Fibroblast of skin of right quadriceps (primary cell): ENCODE data around the gene ADORA2B.
"Not testable (repeated sequence)": the region's sequence is repeated elsewhere in the genome, so short reads cannot be mapped to it uniquely, and the experiment has no call there.

Experiments used
- DNase-seq: peaks from one replicate; pipeline ENCODE4 v3.0.0-alpha.2; 2013

Gene ADORA2B

GRCh38 chr17:15955793-15956541, 11.0 kb downstream of the ADORA2B start:
- DNase-seq, result no peak

- no peak for DNase-seq
Measured at GRCh38 chr17:15957206-15957605, 12.3 kb downstream of the ADORA2B start.

DNA sequence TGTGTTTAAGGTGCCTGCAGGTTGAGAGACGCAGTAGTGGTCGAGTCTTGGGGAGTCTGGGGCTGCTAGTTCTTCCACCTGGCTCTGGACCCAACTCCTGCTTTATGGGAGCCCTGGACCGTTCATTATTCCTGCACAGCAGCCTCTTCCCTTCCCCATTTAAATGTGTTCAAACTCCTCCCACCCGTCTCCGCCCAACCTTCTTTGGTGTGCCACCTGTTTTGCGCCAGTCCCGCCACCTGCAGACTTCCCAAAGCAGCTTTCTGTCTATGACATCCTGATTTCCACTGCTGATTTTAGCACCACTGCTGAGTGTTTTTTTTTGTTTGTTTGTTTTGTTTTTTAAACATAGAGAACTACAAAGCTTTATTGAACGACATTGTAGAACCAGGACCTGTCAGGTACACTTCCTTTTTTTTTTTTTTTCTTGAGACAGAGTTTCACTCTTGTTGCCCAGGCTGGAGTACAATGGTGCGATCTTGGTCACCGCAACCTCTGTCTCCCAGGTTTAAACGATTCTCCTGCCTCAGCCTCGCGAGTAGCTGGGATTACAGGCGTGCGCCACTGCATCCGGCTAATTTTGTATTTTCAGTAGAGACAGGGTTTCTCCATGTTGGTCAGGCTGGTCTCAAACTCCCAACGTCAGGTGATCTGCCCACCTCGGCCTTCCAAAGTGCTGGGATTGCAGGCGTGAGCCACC, 12.8 kb downstream of the ADORA2B start:
- DNase-seq, result no peak

GRCh38 chr17:15958484-15958854, 13.5 kb downstream of the ADORA2B start:
- no peak for DNase-seq

- DNase-seq, result no peak
Measured at GRCh38 chr17:15963670-15964110, 18.8 kb downstream of the ADORA2B start.

- DNase-seq, result no peak
Measured at GRCh38 chr17:15965528-15965927, 20.6 kb downstream of the ADORA2B start.

GRCh38 chr17:15966183-15966878, 21.4 kb downstream of the ADORA2B start:
- no peak for DNase-seq

DNA sequence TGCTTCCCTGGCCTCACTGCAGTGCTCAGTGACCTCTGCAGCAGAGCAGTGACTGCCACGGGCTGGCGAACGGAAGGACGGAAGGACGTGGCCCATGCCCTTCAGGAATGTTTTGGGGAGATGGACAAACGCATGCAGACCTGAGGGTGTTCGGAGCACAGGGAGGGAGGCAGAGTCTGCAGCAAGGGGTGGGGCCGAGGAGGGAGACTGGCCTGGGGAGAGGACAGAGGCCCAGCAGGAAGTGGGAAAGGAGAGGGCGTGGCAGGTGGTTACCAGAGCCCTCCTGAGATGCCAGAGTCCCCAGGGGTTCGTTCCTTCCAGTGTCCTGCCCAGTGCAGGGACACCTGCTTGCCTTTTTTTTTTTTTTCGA, 21.9 kb downstream of the ADORA2B start:
- DNase-seq, result no peak

- DNase-seq, result no peak
Measured at GRCh38 chr17:15967706-15968399, 22.9 kb downstream of the ADORA2B start.

GRCh38 chr17:15969463-15969862, 24.5 kb downstream of the ADORA2B start:
- no peak for DNase-seq

- DNase-seq, result no peak
Measured at GRCh38 chr17:15970500-15970899, 25.6 kb downstream of the ADORA2B start.

DNA sequence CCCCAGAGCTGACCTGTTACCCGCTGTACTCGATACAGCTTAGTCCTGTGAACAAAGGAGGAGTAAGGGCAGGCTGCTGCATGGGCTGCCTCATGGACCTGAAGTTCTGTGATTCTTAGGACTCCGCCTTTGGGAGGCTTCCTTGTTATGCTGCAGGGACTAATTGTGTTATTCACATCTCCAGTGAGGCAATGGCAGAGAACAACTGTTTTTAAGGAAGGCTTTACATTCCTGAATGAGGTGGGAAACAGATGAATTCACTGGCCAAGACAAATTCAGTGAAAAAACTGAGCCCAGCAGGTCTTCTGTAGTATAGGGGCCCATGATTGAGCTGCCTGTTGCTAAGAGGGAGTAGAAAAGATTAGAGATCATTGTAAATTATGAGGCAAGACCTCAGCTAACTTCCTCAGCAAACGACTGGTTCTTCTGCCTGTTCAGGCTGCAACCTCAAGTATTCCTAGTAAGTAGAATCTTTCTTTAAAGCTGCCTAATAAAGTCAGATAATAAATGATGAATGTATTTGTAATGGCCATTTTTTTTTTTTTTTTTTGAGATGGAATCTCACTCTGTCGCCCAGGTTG, 26.3 kb downstream of the ADORA2B start:
- DNase-seq, result no peak

- DNase-seq, result no peak
Measured at GRCh38 chr17:15971882-15972281, 27.0 kb downstream of the ADORA2B start.

- no peak for DNase-seq
Measured at GRCh38 chr17:15972497-15972951, 27.6 kb downstream of the ADORA2B start.

DNA sequence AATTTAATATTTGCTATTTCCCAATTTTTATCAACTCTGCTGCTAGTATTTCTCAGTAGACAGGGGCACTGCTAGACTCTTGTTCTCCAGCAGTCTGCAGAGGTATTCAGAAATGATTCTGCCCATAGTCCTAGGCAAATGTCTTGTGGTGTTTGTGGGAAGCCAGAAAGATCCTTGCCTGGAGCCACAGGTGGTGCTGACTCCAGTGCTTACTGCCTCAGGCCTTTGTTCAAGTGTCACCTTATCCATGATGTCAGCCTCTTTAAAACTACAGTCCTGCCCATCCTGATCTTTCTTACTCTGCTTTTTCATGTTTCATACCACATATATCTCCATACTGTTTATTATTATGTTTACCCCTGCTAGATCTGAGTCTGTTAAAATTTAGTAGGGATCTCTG, 28.1 kb downstream of the ADORA2B start:
- DNase-seq, result no peak

GRCh38 chr17:15973834-15974233, 28.9 kb downstream of the ADORA2B start:
- DNase-seq, result no peak

DNA sequence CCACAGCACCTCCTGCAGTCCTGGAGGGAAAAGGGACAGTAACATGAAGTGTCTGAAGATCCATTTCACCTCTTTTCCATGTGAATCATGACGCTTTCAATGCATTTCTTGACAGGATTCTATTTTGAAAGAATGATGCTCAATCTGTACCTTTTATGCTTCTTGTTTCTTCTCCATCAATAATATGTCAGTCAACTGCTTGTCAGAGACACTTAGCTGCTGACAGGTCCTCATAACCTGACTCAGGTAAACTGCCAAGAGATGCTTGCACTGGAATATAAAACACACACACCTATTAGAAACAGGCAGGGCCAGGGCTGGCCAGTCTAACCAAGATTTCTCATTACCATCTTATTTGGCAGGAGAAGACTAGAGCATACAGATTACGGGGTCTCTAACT, 33.0 kb downstream of the ADORA2B start:
- DNase-seq, result no peak

DNA sequence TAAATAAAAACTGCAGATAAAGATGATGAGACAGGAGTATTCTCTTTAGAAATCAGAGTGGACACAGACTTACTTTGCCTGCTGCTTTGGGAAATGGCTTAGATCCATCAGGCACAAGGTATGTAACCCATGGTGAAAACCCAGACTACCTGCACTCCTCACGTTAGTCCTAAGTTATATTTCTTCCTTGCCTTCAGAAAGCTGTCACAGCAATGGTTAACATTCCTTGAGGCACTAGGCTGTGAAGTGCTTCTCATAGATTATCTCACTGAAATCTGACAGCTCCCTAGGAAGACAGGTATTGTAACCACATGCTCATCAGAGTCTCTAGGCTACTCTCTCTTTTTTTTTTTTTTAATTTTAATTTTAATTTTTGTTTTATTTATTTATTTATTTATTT, 33.7 kb downstream of the ADORA2B start:
- no peak for DNase-seq

DNA sequence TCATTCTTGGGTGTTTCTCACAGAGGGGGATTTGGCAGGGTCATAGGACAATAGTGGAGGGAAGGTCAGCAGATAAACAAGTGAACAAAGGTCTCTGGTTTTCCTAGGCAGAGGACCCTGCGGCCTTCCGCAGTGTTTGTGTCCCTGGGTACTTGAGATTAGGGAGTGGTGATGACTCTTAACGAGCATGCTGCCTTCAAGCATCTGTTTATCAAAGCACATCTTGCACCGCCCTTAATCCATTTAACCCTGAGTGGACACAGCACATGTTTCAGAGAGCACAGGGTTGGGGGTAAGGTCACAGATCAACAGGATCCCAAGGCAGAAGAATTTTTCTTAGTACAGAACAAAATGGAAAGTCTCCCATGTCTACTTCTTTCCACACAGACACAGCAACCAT, 34.1 kb downstream of the ADORA2B start:
- not testable (repeated sequence) for DNase-seq

- DNase-seq, result no peak
Measured at GRCh38 chr17:15981208-15981607, 36.3 kb downstream of the ADORA2B start.

DNA sequence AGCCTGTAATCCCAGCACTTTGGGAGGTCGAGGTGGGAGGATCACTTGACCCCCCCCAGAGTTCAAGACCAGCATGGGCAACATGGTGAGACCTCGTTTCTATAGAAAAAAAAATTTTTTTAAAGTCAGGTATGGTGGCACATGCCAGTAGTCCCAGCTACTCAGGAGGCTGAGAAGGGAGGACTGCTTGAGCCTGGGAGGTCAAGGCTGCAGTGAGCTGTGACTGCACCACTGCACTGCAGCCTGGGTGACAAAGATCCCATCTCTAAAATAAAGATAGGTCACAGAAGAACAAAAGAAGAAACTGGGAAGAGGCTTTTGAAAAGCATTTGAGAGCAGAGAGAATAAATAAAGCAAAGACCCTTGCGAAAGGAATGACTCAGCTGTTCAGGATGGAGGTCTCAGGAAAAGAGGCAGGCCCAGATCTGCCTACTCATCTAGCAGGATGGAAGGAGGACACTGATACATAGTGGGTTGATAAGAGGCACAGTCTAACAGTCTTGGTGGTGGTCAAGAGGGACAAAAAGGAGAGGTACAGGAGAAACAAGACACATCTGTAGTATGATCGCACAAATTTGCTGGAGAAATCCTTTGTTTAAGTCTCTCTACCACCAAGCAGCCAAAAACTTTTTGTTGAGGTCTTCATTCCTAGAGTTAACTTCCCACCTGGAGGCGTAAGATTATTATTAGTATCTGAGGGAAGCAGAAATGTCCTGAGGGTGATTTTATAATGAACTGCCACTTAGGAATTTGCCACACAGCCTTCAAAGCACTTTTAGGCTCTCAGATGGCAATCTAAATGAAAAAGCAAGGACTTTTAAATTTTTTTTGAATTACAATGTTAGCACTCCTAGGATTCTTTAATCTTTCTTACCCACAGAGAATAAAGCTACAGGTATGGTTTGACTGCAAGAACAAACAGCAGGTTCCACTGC, 37.0 kb downstream of the ADORA2B start:
- DNase-seq, result peak; percentile 60

- no peak for DNase-seq
Measured at GRCh38 chr17:15996322-15996721, 51.4 kb downstream of the ADORA2B start.
